ENCODE results near the gene CDC14A.
"Not testable (repeated sequence)": the region's sequence is repeated elsewhere in the genome, so short reads cannot be mapped to it uniquely, and the experiment has no call there.

The CDC14A gene

GRCh38 chr1:100373953-100374352 is 21.6 kb downstream of the CDC14A start:
- not testable (repeated sequence) for H3K9ac ChIP-seq (ENCODE audit: low read length); H3K4ac ChIP-seq (ENCODE audit: low read depth, low read length); H3K23ac ChIP-seq (ENCODE audit: low read length); H4K8ac ChIP-seq (ENCODE audit: low read depth, low read length); H3K79me1 ChIP-seq (ENCODE audit: low read length); H2AFZ ChIP-seq (ENCODE audit: insufficient read depth, low read length, poor library complexity); H3K4me2 ChIP-seq (ENCODE audit: low read length); H2BK120ac ChIP-seq (ENCODE audit: insufficient read depth, low read length, poor library complexity); H3K4me1 ChIP-seq (ENCODE audit: control insufficient read depth in 1 of 2, insufficient read depth in 2 of 2, low read length in 2 of 2); H2BK12ac ChIP-seq (ENCODE audit: low read length); H2AK5ac ChIP-seq (ENCODE audit: low read length); H2BK5ac ChIP-seq (ENCODE audit: low read depth, low read length, poor library complexity); H3K27me3 ChIP-seq (ENCODE audit: insufficient read depth, low read length); H4K91ac ChIP-seq (ENCODE audit: low read depth, low read length); H3K18ac ChIP-seq (ENCODE audit: low read length); H3K36me3 ChIP-seq (ENCODE audit: control insufficient read depth in 1 of 2, insufficient read depth in 2 of 2, low read length in 2 of 2); H3K79me2 ChIP-seq (ENCODE audit: control insufficient read depth, insufficient read depth, low read length, poor library complexity); H3K9me3 ChIP-seq (ENCODE audit: insufficient read depth, low read depth, low read length); H3K14ac ChIP-seq (ENCODE audit: low read length); DNase-seq; H4K12ac ChIP-seq (ENCODE audit: low read depth, low read length); H3K4me3 ChIP-seq (ENCODE audit: low read depth, low read length); H3K27ac ChIP-seq (ENCODE audit: low read depth, low read length)
- WGBS (ENCODE audit: extremely low coverage, insufficient coverage, insufficient read length), result no CpG with 5 or more reads among the region's 5 CpGs

GRCh38 chr1:100376890-100377289 is 24.6 kb downstream of the CDC14A start:
- not testable (repeated sequence) for H3K4me3 ChIP-seq (ENCODE audit: low read depth, low read length); H3K9me3 ChIP-seq (ENCODE audit: insufficient read depth, low read depth, low read length); H3K79me2 ChIP-seq (ENCODE audit: control insufficient read depth, insufficient read depth, low read length, poor library complexity); H3K4me1 ChIP-seq (ENCODE audit: control insufficient read depth in 1 of 2, insufficient read depth in 2 of 2, low read length in 2 of 2); H4K8ac ChIP-seq (ENCODE audit: low read depth, low read length); H2BK5ac ChIP-seq (ENCODE audit: low read depth, low read length, poor library complexity); H2AK5ac ChIP-seq (ENCODE audit: low read length); H2BK12ac ChIP-seq (ENCODE audit: low read length); H3K27ac ChIP-seq (ENCODE audit: low read depth, low read length); H3K79me1 ChIP-seq (ENCODE audit: low read length); H3K4ac ChIP-seq (ENCODE audit: low read depth, low read length); H3K4me2 ChIP-seq (ENCODE audit: low read length); H4K12ac ChIP-seq (ENCODE audit: low read depth, low read length); H3K27me3 ChIP-seq (ENCODE audit: insufficient read depth, low read length); H3K23ac ChIP-seq (ENCODE audit: low read length); H2BK120ac ChIP-seq (ENCODE audit: insufficient read depth, low read length, poor library complexity); H4K91ac ChIP-seq (ENCODE audit: low read depth, low read length); DNase-seq; H2AFZ ChIP-seq (ENCODE audit: insufficient read depth, low read length, poor library complexity); H3K14ac ChIP-seq (ENCODE audit: low read length); H3K9ac ChIP-seq (ENCODE audit: low read length); H3K18ac ChIP-seq (ENCODE audit: low read length); H3K36me3 ChIP-seq (ENCODE audit: control insufficient read depth in 1 of 2, insufficient read depth in 2 of 2, low read length in 2 of 2)
- no CpG with 5 or more reads among the region's 6 CpGs for WGBS (ENCODE audit: extremely low coverage, insufficient coverage, insufficient read length)

GRCh38 chr1:100377590-100378361 is 25.5 kb downstream of the CDC14A start:
- H3K23ac ChIP-seq (ENCODE audit: low read length), result no peak overlapping the region
- H3K27ac ChIP-seq (ENCODE audit: low read depth, low read length), result no peak overlapping the region
- H4K8ac ChIP-seq (ENCODE audit: low read depth, low read length), result no peak overlapping the region
- H4K91ac ChIP-seq (ENCODE audit: low read depth, low read length), result no peak overlapping the region
- no peaks in the 10 kb centered on the region for H3K79me2 ChIP-seq (ENCODE audit: control insufficient read depth, insufficient read depth, low read length, poor library complexity)
- H2BK12ac ChIP-seq (ENCODE audit: low read length), result no peak overlapping the region
- H3K9ac ChIP-seq (ENCODE audit: low read length), result no peak overlapping the region
- no peaks in the 10 kb centered on the region for H3K79me1 ChIP-seq (ENCODE audit: low read length)
- H3K27me3 ChIP-seq (ENCODE audit: insufficient read depth, low read length), result no peaks in the 10 kb centered on the region
- H4K12ac ChIP-seq (ENCODE audit: low read depth, low read length), result no peak overlapping the region
- no peak overlapping the region for H3K4me2 ChIP-seq (ENCODE audit: low read length)
- no peak overlapping the region for H3K4ac ChIP-seq (ENCODE audit: low read depth, low read length)
- no peaks in the 10 kb centered on the region for H3K4me1 ChIP-seq (ENCODE audit: control insufficient read depth in 1 of 2, insufficient read depth in 2 of 2, low read length in 2 of 2)
- H3K18ac ChIP-seq (ENCODE audit: low read length), result no peak overlapping the region
- H2BK5ac ChIP-seq (ENCODE audit: low read depth, low read length, poor library complexity), result no peak overlapping the region
- H3K14ac ChIP-seq (ENCODE audit: low read length), result no peak overlapping the region
- DNase-seq, result no peak
- H3K36me3 ChIP-seq (ENCODE audit: control insufficient read depth in 1 of 2, insufficient read depth in 2 of 2, low read length in 2 of 2), result no peaks in the 10 kb centered on the region
- H2AK5ac ChIP-seq (ENCODE audit: low read length), result no peak overlapping the region
- H2AFZ ChIP-seq (ENCODE audit: insufficient read depth, low read length, poor library complexity), result no peak overlapping the region
- H3K4me3 ChIP-seq (ENCODE audit: low read depth, low read length), result no peak overlapping the region
- H3K9me3 ChIP-seq (ENCODE audit: insufficient read depth, low read depth, low read length), result no peaks in the 10 kb centered on the region
- H2BK120ac ChIP-seq (ENCODE audit: insufficient read depth, low read length, poor library complexity), result no peak overlapping the region

GRCh38 chr1:100378956-100379355 is 26.6 kb downstream of the CDC14A start:
- Histone ChIP-seq H3K9me3 (ENCODE audit: insufficient read depth, low read depth, low read length) (no peaks in the 10 kb centered on the region), H4K91ac (ENCODE audit: low read depth, low read length) (no peak overlapping the region), H3K9ac (ENCODE audit: low read length) (no peak overlapping the region), H3K4me3 (ENCODE audit: low read depth, low read length) (no peak overlapping the region), H3K36me3 (ENCODE audit: control insufficient read depth in 1 of 2, insufficient read depth in 2 of 2, low read length in 2 of 2) (peaks cover 0 to 2% of the 10 kb centered on the region in 2 experiments), H2AFZ (ENCODE audit: insufficient read depth, low read length, poor library complexity) (no peak overlapping the region), H3K27ac (ENCODE audit: low read depth, low read length) (no peak overlapping the region), H3K4ac (ENCODE audit: low read depth, low read length) (no peak overlapping the region), H2BK12ac (ENCODE audit: low read length) (no peak overlapping the region), H4K12ac (ENCODE audit: low read depth, low read length) (no peak overlapping the region), H2AK5ac (ENCODE audit: low read length) (no peak overlapping the region), H4K8ac (ENCODE audit: low read depth, low read length) (no peak overlapping the region), H3K79me2 (ENCODE audit: control insufficient read depth, insufficient read depth, low read length, poor library complexity) (no peaks in the 10 kb centered on the region), H3K18ac (ENCODE audit: low read length) (no peak overlapping the region), H2BK5ac (ENCODE audit: low read depth, low read length, poor library complexity) (no peak overlapping the region), H3K23ac (ENCODE audit: low read length) (no peak overlapping the region), H3K79me1 (ENCODE audit: low read length) (no peaks in the 10 kb centered on the region), H3K4me1 (ENCODE audit: control insufficient read depth in 1 of 2, insufficient read depth in 2 of 2, low read length in 2 of 2) (no peaks in the 10 kb centered on the region), H3K14ac (ENCODE audit: low read length) (no peak overlapping the region), H2BK120ac (ENCODE audit: insufficient read depth, low read length, poor library complexity) (no peak overlapping the region), H3K27me3 (ENCODE audit: insufficient read depth, low read length) (no peaks in the 10 kb centered on the region), H3K4me2 (ENCODE audit: low read length) (no peak overlapping the region)
- DNase-seq, result no peak
- no CpG with 5 or more reads among the region's 2 CpGs for WGBS (ENCODE audit: extremely low coverage, insufficient coverage, insufficient read length)
